Erythroblast (primary cell): Measurements from ENCODE around the gene UACA.

ENCODE experiments used
- GATA1 ChIP-seq: IDR thresholded peaks from 2 replicates; pipeline ENCODE4 v1.6.1; 2011; ENCODE audit warnings: low read depth, mild to moderate bottlenecking, control low read depth, low read length, moderate library complexity
- POLR2A ChIP-seq: IDR thresholded peaks from 2 replicates; pipeline ENCODE4 v1.6.1; 2011; ENCODE audit warnings: mild to moderate bottlenecking, low read length

- no peak for TF ChIP-seq POLR2A
- TF ChIP-seq GATA1 = no peak
These were observed 72.7 kb downstream of the UACA start for GRCh38 chr15:70690491-70691276.
